Stimulated activated CD4-positive, alpha-beta T cell treated with anti-CD3 and anti-CD28 coated beads, Interleukin-1b, Interleukin-23, amount 100 ng/mL, for 24 hours (primary cell): ENCODE measurements around the gene EML1.

Experiments
- DNase-seq, 4 experiments: peaks; one replicate each; pipeline ENCODE4 v3.0.0-alpha.2; 2020; ENCODE audit warnings: low read depth in 4 of 4, low spot score in 1 of 4

The EML1 gene

GRCh38 chr14:99891266-99891665, 98.1 kb downstream of the EML1 start:
- DNase-seq, result no peak

GRCh38 chr14:99891900-99892299, 98.7 kb downstream of the EML1 start:
- no peak for DNase-seq

- no peak for DNase-seq
Measured at GRCh38 chr14:99892406-99892805, 99.2 kb downstream of the EML1 start.

- no peak for DNase-seq
Measured at GRCh38 chr14:99896361-99896760, 103.1 kb downstream of the EML1 start.

GRCh38 chr14:99899578-99900178, 106.5 kb downstream of the EML1 start:
- no peak for DNase-seq

- DNase-seq, result no peak
Measured at GRCh38 chr14:99902925-99903324, 109.7 kb downstream of the EML1 start.

- DNase-seq, result no peak
Measured at GRCh38 chr14:99904506-99904905, 111.3 kb downstream of the EML1 start.

- no peak for DNase-seq
Measured at GRCh38 chr14:99905121-99905520, 111.9 kb downstream of the EML1 start.

GRCh38 chr14:99907761-99908652, 114.8 kb downstream of the EML1 start:
- DNase-seq, result no peak

- no peak for DNase-seq
Measured at GRCh38 chr14:99908653-99909250, 115.5 kb downstream of the EML1 start.

GRCh38 chr14:99909513-99910064, 116.4 kb downstream of the EML1 start:
- no peak for DNase-seq

- DNase-seq, result no peak
Measured at GRCh38 chr14:99910337-99911309, 117.4 kb downstream of the EML1 start.

GRCh38 chr14:99915305-99916090, 122.3 kb downstream of the EML1 start:
- no peak for DNase-seq

GRCh38 chr14:99916091-99916383, 122.8 kb downstream of the EML1 start:
- no peak for DNase-seq

- no peak for DNase-seq
Measured at GRCh38 chr14:99918781-99919180, 125.6 kb downstream of the EML1 start.

GRCh38 chr14:99921425-99921824, 128.2 kb downstream of the EML1 start:
- no peak for DNase-seq

- DNase-seq, result no peak
Measured at GRCh38 chr14:99924379-99924778, 131.2 kb downstream of the EML1 start.

GRCh38 chr14:99925471-99925870, 132.3 kb downstream of the EML1 start:
- DNase-seq, result no peak

GRCh38 chr14:99928963-99929362, 135.8 kb downstream of the EML1 start:
- DNase-seq, result no peak

- DNase-seq, result no peak
Measured at GRCh38 chr14:99929601-99930000, 136.4 kb downstream of the EML1 start.
